ENCODE measurements around the gene GJC3.
"Not testable (repeated sequence)": the region's sequence is repeated elsewhere in the genome, so short reads cannot be mapped to it uniquely, and the experiment has no call there.

Gene GJC3, protein sequence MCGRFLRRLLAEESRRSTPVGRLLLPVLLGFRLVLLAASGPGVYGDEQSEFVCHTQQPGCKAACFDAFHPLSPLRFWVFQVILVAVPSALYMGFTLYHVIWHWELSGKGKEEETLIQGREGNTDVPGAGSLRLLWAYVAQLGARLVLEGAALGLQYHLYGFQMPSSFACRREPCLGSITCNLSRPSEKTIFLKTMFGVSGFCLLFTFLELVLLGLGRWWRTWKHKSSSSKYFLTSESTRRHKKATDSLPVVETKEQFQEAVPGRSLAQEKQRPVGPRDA

GRCh38 chr7:99928994-99929729 is at the start of gene GJC3:
GJC3 (minus strand) TSS chr7:99929620; CDS start chr7:99929620, 0 bp downstream.
- DNase-seq (ENCODE audit: low read depth): no peak

DNA sequence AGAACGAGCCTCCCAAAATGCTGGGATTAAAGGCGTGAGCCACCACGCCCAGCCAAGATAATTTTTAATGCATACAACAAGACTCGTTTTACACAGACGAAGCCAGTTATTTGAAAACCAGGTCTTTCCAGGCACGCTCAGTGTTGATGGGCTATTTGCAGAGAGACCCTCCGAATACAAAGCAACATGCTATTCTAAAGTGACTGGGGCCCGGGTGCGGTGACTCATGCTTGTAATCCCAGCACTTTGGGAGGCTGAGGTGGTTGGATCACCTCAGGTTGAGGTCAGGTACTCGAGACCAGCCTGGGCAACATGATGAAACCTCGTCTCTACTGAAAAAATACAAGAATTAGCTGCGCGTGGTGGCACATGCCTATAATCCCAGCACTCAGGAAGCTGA is 47.2 kb upstream of the GJC3 start:
- DNase-seq (ENCODE audit: low read depth): no peak

GRCh38 chr7:99975782-99976521 is 46.5 kb upstream of the GJC3 start, which contains the start of gene AZGP1:
AZGP1 (minus strand) TSS chr7:99976031; CDS start chr7:99976020, 11 bp downstream.
- DNase-seq (ENCODE audit: low read depth): no peak

- no peak for DNase-seq (ENCODE audit: low read depth)
These were observed 45.3 kb upstream of the GJC3 start for GRCh38 chr7:99974681-99975080.

GRCh38 chr7:99973817-99974216 is 44.4 kb upstream of the GJC3 start:
- DNase-seq (ENCODE audit: low read depth): not testable (repeated sequence)

- DNase-seq (ENCODE audit: low read depth): no peak
These were observed 41.8 kb upstream of the GJC3 start for GRCh38 chr7:99971242-99971641.

DNA sequence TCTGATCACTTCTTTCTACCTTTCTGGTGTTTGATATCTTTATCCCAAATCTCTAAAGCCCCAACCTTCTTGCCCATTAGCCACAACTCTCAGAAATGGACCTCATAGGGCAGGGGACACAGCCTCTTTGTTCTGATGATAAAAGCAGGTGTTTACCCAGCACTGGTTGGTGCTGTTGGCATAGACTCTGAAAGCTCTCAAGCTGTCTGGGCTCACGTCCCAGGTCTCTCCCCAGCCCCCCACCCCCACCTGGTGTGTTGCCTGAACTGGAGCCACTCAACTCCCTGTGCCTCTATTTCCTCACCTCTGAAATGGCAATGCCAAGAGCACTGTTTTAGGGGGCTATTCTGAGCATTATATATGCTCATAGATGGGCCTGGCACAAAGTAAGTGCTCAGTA is 40.4 kb upstream of the GJC3 start:
- not testable (repeated sequence) for DNase-seq (ENCODE audit: low read depth)

GRCh38 chr7:99969298-99969697 is 39.9 kb upstream of the GJC3 start:
- no peak for DNase-seq (ENCODE audit: low read depth)

- DNase-seq (ENCODE audit: low read depth): no peak
These were observed 29.3 kb upstream of the GJC3 start for GRCh38 chr7:99958564-99959227.

- no peak for DNase-seq (ENCODE audit: low read depth)
These were observed 25.8 kb upstream of the GJC3 start for GRCh38 chr7:99955247-99955646.

- not testable (repeated sequence) for DNase-seq (ENCODE audit: low read depth)
These were observed 25.2 kb upstream of the GJC3 start for GRCh38 chr7:99954643-99955042.

DNA sequence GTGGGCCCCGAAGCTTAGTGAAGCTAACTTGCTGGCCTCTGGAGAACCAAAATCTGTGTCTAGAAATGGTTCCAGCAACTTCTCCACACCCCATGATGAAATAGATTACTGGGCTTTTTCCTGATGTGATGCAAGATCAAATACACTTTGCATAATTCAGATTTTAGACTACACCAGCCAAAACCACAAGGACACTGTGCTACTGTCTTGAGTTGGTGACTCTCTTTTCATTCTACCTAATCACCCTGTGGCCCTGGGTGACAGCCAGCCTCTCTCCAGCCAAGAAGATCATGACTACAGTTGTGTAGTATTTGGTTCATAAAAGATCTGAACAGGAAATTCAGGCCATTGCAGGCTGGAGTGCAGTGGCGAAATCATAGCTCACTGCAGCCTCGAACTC is 24.2 kb upstream of the GJC3 start:
- peak; percentile 27 for DNase-seq (ENCODE audit: low read depth)

DNA sequence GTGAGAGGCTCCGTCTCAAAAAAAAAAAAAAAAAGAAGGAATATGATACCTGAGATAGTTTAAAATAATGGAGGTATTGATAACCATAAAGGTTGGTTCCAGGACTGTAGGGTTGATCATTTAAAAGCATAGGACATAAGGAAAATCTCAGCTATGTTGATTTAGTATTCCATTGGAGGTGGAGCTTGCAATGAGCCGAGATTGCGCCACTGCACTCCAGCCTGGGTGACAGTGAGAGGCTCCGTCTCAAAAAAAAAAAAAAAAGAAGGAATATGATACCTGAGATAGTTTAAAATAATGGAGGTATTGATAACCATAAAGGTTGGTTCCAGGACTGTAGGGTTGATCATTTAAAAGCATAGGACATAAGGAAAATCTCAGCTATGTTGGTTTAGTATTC is 23.2 kb upstream of the GJC3 start:
- DNase-seq (ENCODE audit: low read depth): not testable (repeated sequence)

DNA sequence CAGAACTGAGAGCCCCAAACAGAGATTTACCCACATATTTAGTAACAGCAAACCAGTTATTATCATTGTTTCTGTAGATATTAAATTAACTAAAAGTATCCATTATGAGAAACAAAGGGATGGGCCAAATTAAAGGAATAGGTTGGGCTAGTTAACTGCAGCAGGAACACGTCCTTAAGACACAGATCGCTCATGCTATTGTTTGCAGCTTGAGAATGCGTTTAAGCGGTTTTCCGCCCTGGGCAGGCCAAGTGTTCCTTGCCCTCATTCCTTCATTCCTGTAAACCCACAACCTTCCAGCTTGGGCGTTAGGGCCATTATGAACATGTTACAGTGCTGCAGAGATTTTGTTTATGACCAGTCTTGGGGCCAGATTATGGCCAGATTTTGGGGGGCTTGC is 21.4 kb upstream of the GJC3 start:
- DNase-seq (ENCODE audit: low read depth): not testable (repeated sequence)

GRCh38 chr7:99949645-99950228 is 20.3 kb upstream of the GJC3 start:
- DNase-seq (ENCODE audit: low read depth): no peak

- DNase-seq (ENCODE audit: low read depth): no peak
These were observed 18.2 kb upstream of the GJC3 start for GRCh38 chr7:99947608-99948007.

GRCh38 chr7:99944497-99945070 is 15.2 kb upstream of the GJC3 start:
- no peak for DNase-seq (ENCODE audit: low read depth)

DNA sequence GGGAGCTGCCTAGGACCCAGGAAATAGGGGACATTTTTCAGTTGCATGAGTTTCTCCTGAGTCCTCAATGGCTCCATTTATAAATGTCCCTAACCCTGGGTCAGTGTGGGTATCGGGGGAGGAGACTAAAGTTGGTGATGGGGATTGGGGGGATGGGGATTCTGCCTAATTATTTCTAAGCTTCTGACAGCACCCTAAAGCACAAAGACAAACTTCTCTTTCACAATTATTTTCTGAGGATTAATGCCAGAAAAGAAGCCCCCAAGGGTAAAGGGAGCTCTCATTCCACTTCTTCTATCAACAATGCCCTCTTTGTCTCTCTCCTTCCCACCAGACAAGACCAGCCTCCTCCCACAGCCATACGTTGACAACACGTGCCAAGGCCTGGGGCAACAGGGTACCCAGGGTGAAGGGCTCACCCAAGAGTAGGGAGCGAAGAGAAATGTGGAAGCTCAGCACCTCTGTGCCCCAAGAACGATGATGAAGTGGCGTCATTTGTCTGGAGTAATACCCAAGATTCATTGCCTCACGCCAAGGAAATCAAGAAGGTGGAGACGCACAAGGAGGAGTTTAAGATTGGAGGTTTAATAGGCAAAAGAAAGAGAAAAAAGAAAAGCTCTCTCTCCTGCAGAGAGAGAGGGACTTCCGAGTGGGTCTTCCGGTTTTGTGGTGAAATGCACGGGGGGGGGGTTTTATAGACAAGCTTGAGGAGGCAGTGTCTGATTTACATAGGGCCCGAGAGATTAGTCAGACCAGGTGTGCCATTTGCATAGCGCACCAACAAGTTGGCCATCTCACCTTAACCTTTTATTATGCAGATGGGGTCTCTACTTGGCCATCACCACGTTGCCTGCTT is 14.4 kb upstream of the GJC3 start:
- DNase-seq (ENCODE audit: low read depth): no peak

GRCh38 chr7:99938296-99938695 is 8.9 kb upstream of the GJC3 start:
- no peak for DNase-seq (ENCODE audit: low read depth)

- DNase-seq (ENCODE audit: low read depth): not testable (repeated sequence)
These were observed 5.6 kb upstream of the GJC3 start for GRCh38 chr7:99935009-99935408.

DNA sequence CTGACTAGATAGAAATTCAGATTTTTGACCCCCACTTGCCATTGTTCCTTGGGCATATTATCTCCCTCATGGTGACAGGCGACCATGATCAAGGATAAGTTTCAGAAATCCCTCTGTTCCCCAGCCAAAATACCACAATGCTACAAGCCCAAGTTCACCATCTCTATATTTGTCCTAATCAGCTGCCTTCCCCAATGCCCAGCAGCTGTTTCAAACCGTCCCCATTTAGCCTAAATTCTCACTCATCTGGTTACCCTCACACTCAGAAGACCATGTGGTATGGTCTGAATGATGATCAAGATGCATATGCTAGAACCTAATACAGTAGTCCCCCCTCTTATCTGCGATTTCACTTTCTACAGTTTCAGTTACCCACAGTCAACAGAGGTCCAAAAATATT is 956 bp upstream of the GJC3 start:
- DNase-seq (ENCODE audit: low read depth): no peak

Measured in stromal cell of bone marrow (primary cell).